Neural progenitor cell (in vitro differentiated cells): ENCODE data around the gene ITPR3.
A peak's percentile ranks its signal among the peaks of the same experiment; 100 is the strongest.

Source experiments
- CTCF ChIP-seq: fragments of 200-600 bp; sonication (generic); IDR thresholded peaks from 2 replicates; pipeline ENCODE4 v1.5.1; 2017; ENCODE audit warnings: antibody characterized with exemption, mild to moderate bottlenecking
- EZH2 ChIP-seq: fragments of 200-600 bp; sonication (generic); IDR thresholded peaks from 2 replicates; pipeline ENCODE4 v1.6.1; 2017; ENCODE audit warnings: antibody characterized with exemption, mild to moderate bottlenecking, moderate library complexity
- EZH2phosphoT487 ChIP-seq: fragments of 200-600 bp; sonication (generic); IDR thresholded peaks from 2 replicates; pipeline ENCODE4 v1.6.1; 2017; ENCODE audit warnings: antibody characterized with exemption

GRCh38 chr6:33672808-33673207 lies 51.7 kb downstream of the ITPR3 start:
- peak; percentile 39 for TF ChIP-seq CTCF
- no peak for TF ChIP-seq EZH2phosphoT487
- TF ChIP-seq EZH2 = no peak
